HepG2 (cell line): Measurements from ENCODE around the gene SYT14.

Source experiments
- ETV5 ChIP-seq: IDR thresholded peaks from 2 replicates; pipeline ENCODE4 v1.6.1; 2018; ENCODE audit warnings: missing biosample characterization, missing genetic modification reagents, inconsistent platforms, borderline replicate concordance
- EZH2 ChIP-seq: conservative IDR thresholded peaks from 2 replicates; pipeline ENCODE4 v1.6.1; 2012; ENCODE audit warnings: mild to moderate bottlenecking, low read depth, low read length, moderate library complexity
- HOMEZ ChIP-seq: IDR thresholded peaks from 2 replicates; pipeline ENCODE4 v1.6.1; 2016; ENCODE audit warnings: low read depth
- MAFK ChIP-seq, 2 experiments: IDR thresholded peaks in 1 of 2; conservative IDR thresholded peaks in 1 of 2; 2 replicates each; pipeline ENCODE4 v1.6.1; 2011; ENCODE audit warnings: improper control_type of control experiment in 2 of 2, low read length in 2 of 2
- MIER2 ChIP-seq: IDR thresholded peaks from 2 replicates; pipeline ENCODE4 v1.6.1; 2016; ENCODE audit warnings: missing biosample characterization, missing genetic modification reagents
- MXI1 ChIP-seq: IDR thresholded peaks from 3 replicates; pipeline ENCODE4 v1.6.1; 2012; ENCODE audit warnings: low read depth, low read length, inconsistent platforms, borderline replicate concordance
- PREB ChIP-seq: sonication (generic); formaldehyde crosslinking; IDR thresholded peaks from 2 replicates; pipeline ENCODE4 v1.4.0; 2020; ENCODE audit warnings: missing genetic modification reagents
- SMAD1 ChIP-seq: sonication (generic); formaldehyde crosslinking; IDR thresholded peaks from 2 replicates; pipeline ENCODE4 v1.4.0; 2020; ENCODE audit warnings: missing genetic modification reagents, low read depth, mild to moderate bottlenecking, borderline replicate concordance
- ZKSCAN1 ChIP-seq: fragments of 150-350 bp; IDR thresholded peaks from 2 replicates; pipeline ENCODE4 v1.6.1; 2014; ENCODE audit warnings: low read length
- ZNF20 ChIP-seq: sonication (generic); formaldehyde crosslinking; IDR thresholded peaks from 2 replicates; pipeline ENCODE4 v1.4.0; 2020; ENCODE audit warnings: mild to moderate bottlenecking, moderate library complexity, missing genetic modification reagents
- ZNF264 ChIP-seq: sonication (generic); formaldehyde crosslinking; IDR thresholded peaks from 2 replicates; pipeline ENCODE4 v1.4.0; 2020; ENCODE audit warnings: missing genetic modification reagents
- ZNF34 ChIP-seq: sonication (generic); formaldehyde crosslinking; IDR thresholded peaks from 2 replicates; pipeline ENCODE4 v1.4.0; 2020; ENCODE audit warnings: mild to moderate bottlenecking, missing genetic modification reagents, borderline replicate concordance
- ZNF407 ChIP-seq: sonication (generic); formaldehyde crosslinking; IDR thresholded peaks from one replicate; pipeline ENCODE4 v1.5.1; 2020; ENCODE audit warnings: mild to moderate bottlenecking, missing genetic modification reagents; ENCODE audit errors: not compliant biosample characterization

GRCh38 chr1:210070531-210070930, 132.5 kb downstream of the SYT14 start:
- no peak for TF ChIP-seq ZNF20 (CRISPR knock-in tag)
- TF ChIP-seq PREB = no peak
- no peak for TF ChIP-seq MXI1
- TF ChIP-seq SMAD1 (CRISPR knock-in tag) = no peak
- TF ChIP-seq MAFK (conservative IDR thresholded peaks at IDR 0.05 in 1 of 2, IDR thresholded peaks at IDR 0.05 in 1 of 2; ENCODE audit: low read length in 2 of 2) = no peak
- TF ChIP-seq ZNF264 (CRISPR knock-in tag) = no peak
- TF ChIP-seq EZH2 = no peak
- TF ChIP-seq ZNF407 (CRISPR knock-in tag) = no peak
- no peak for TF ChIP-seq ZNF34 (CRISPR knock-in tag)
- TF ChIP-seq MIER2 (CRISPR knock-in tag) = no peak
- no peak for TF ChIP-seq ZKSCAN1
- TF ChIP-seq HOMEZ (CRISPR knock-in tag) = no peak
- TF ChIP-seq ETV5 (CRISPR knock-in tag) = no peak
